Gastrocnemius medialis (tissue), 4 donors: ENCODE data around the gene ZNF516.

Experiments used
- POLR2A ChIP-seq, 2 donors: fragments of 450-650 bp; IDR thresholded peaks; one replicate each; pipeline ENCODE4 v1.6.1; 2017; ENCODE audit warnings: antibody characterized with exemption in 2 of 2, mild to moderate bottlenecking in 2 of 2, moderate library complexity in 2 of 2
- TF ChIP-seq, protein P1 (sequence below), 5 experiments: fragments of 450-650 bp in 3 of 5; fragments of 200-600 bp in 2 of 5; sonication (generic) in 2 of 5; IDR thresholded peaks in 4 of 5; conservative IDR thresholded peaks in 1 of 5; 1 replicate in 4 of 5; 2 replicates in 1 of 5; pipeline ENCODE4 v1.5.1; 2016 to 2019; ENCODE audit warnings: antibody characterized with exemption in 5 of 5, mild to moderate bottlenecking in 3 of 5, moderate library complexity in 3 of 5

DNA sequence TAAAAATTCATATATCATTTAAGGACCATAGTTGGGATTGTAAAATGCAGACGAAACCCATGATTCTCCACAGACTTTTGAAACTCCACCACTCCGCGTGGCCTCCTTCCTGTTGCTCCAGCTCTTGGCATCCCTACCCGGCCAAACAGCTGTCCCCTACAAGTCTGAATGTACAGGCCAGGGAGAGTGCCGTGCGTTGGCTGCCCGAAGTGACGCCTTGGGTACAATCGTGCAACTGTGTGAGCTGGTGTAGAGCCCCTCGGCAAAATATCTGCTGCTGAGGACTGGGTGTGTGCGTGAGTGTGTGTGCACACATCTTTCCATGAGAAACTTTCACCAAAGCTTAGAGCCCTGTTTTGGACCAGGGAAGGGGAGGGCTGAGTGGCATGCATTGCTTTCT, 43.8 kb upstream of the ZNF516 start:
- TF ChIP-seq, protein P1, sequence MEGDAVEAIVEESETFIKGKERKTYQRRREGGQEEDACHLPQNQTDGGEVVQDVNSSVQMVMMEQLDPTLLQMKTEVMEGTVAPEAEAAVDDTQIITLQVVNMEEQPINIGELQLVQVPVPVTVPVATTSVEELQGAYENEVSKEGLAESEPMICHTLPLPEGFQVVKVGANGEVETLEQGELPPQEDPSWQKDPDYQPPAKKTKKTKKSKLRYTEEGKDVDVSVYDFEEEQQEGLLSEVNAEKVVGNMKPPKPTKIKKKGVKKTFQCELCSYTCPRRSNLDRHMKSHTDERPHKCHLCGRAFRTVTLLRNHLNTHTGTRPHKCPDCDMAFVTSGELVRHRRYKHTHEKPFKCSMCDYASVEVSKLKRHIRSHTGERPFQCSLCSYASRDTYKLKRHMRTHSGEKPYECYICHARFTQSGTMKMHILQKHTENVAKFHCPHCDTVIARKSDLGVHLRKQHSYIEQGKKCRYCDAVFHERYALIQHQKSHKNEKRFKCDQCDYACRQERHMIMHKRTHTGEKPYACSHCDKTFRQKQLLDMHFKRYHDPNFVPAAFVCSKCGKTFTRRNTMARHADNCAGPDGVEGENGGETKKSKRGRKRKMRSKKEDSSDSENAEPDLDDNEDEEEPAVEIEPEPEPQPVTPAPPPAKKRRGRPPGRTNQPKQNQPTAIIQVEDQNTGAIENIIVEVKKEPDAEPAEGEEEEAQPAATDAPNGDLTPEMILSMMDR (IDR thresholded peaks at IDR 0.05 in 4 of 5, conservative IDR thresholded peaks at IDR 0.05 in 1 of 5): no peak
- no peak for TF ChIP-seq POLR2A (IDR thresholded peaks at IDR 0.05)
